Measurements from ENCODE around the gene CDHR4. TPM values are rescaled to one million over a fixed set of nuclear protein-coding genes. Genes with fewer than 3 reads are reported as not detected.

Gene CDHR4
- polyA plus RNA-seq, 3 donors = not detected

GRCh38 chr3:49841806-49842205 is 42.1 kb upstream of the CDHR4 start:
- no peak overlapping the region for H3K4me3 ChIP-seq (replicated peaks in 1 of 3; ENCODE audit: low read depth in 2 of 3, low read length in 3 of 3)
- H3K27ac ChIP-seq (ENCODE audit: low read depth in 1 of 2, low read length in 2 of 2) = no peak overlapping the region
- H2AFZ ChIP-seq (ENCODE audit: insufficient read depth, low read depth, low read length, poor library complexity, severe bottlenecking) = no peak overlapping the region
- no peaks in the 10 kb centered on the region for H3K9me3 Mint-ChIP-seq
- H4K20me1 ChIP-seq (ENCODE audit: insufficient read depth, low read length) = no peaks in the 10 kb centered on the region
- H3K9ac ChIP-seq (ENCODE audit: insufficient read depth, low read length, poor library complexity, severe bottlenecking) = no peak overlapping the region
- peaks cover 19 to 57% of the 10 kb centered on the region in 2 donors for H3K36me3 ChIP-seq (replicated peaks in 1 of 2; ENCODE audit: control insufficient read depth in 1 of 2, insufficient read depth in 2 of 2, low read length in 2 of 2)
- TF ChIP-seq CTCF (IDR thresholded peaks at IDR 0.05) = no peak
- H3K4me2 ChIP-seq (replicated peaks; ENCODE audit: extremely low read depth, low read length, poor library complexity, severe bottlenecking) = no peak overlapping the region
- intact Hi-C loops (cut with micrococcal nuclease) = no loop called here
- H3K4me1 ChIP-seq (ENCODE audit: control insufficient read depth in 1 of 2, insufficient read depth in 2 of 2, low read length in 2 of 2) = no peaks in the 10 kb centered on the region
- 88% methylated on average over 1 of the region's 7 CpGs for WGBS (ENCODE audit: insufficient coverage)
- H3K9me3 ChIP-seq (replicated peaks in 1 of 2; ENCODE audit: control insufficient read depth in 1 of 2, insufficient read depth in 1 of 2, low read length in 2 of 2) = no peaks in the 10 kb centered on the region
- H3K27me3 Mint-ChIP-seq (ENCODE audit: low read depth in 3 of 3) = peaks cover 0 to 1% (median 0%) of the 10 kb centered on the region in 3 donors
- no peak overlapping the region for H3K4me3 Mint-ChIP-seq
- no peaks in the 10 kb centered on the region for H3K4me1 Mint-ChIP-seq
- no peak overlapping the region for H3K27ac Mint-ChIP-seq
- DNase-seq = no peak
- H3K79me2 ChIP-seq (ENCODE audit: insufficient read depth, low read length) = no peaks in the 10 kb centered on the region
- peaks cover 32 to 59% of the 10 kb centered on the region in 2 donors for H3K36me3 Mint-ChIP-seq
- no peaks in the 10 kb centered on the region for H3K27me3 ChIP-seq (ENCODE audit: control insufficient read depth in 2 of 2, insufficient read depth in 2 of 2, low read length in 2 of 2)

- no peaks in the 10 kb centered on the region for H3K79me2 ChIP-seq (ENCODE audit: insufficient read depth, low read length)
- no peak for DNase-seq
- H3K9me3 Mint-ChIP-seq = no peaks in the 10 kb centered on the region
- H3K36me3 ChIP-seq (replicated peaks in 1 of 2; ENCODE audit: control insufficient read depth in 1 of 2, insufficient read depth in 2 of 2, low read length in 2 of 2) = peaks cover 15 to 52% of the 10 kb centered on the region in 2 donors
- peaks cover 0 to 1% (median 0%) of the 10 kb centered on the region in 3 donors for H3K27me3 Mint-ChIP-seq (ENCODE audit: low read depth in 3 of 3)
- H3K27ac Mint-ChIP-seq = no peak overlapping the region
- no peak overlapping the region for H2AFZ ChIP-seq (ENCODE audit: insufficient read depth, low read depth, low read length, poor library complexity, severe bottlenecking)
- H3K4me3 ChIP-seq (replicated peaks in 1 of 3; ENCODE audit: low read depth in 2 of 3, low read length in 3 of 3) = no peak overlapping the region
- intact Hi-C loops (cut with micrococcal nuclease) = no loop called here
- no peak for TF ChIP-seq CTCF (IDR thresholded peaks at IDR 0.05)
- no peaks in the 10 kb centered on the region for H3K27me3 ChIP-seq (ENCODE audit: control insufficient read depth in 2 of 2, insufficient read depth in 2 of 2, low read length in 2 of 2)
- no peak overlapping the region for H3K27ac ChIP-seq (ENCODE audit: low read depth in 1 of 2, low read length in 2 of 2)
- H4K20me1 ChIP-seq (ENCODE audit: insufficient read depth, low read length) = no peaks in the 10 kb centered on the region
- H3K4me1 ChIP-seq (ENCODE audit: control insufficient read depth in 1 of 2, insufficient read depth in 2 of 2, low read length in 2 of 2) = no peaks in the 10 kb centered on the region
- H3K9me3 ChIP-seq (replicated peaks in 1 of 2; ENCODE audit: control insufficient read depth in 1 of 2, insufficient read depth in 1 of 2, low read length in 2 of 2) = no peaks in the 10 kb centered on the region
- H3K36me3 Mint-ChIP-seq = peaks cover 28 to 56% of the 10 kb centered on the region in 2 donors
- no peak overlapping the region for H3K4me3 Mint-ChIP-seq
- no peaks in the 10 kb centered on the region for H3K4me1 Mint-ChIP-seq
- H3K4me2 ChIP-seq (replicated peaks; ENCODE audit: extremely low read depth, low read length, poor library complexity, severe bottlenecking) = no peak overlapping the region
- no peak overlapping the region for H3K9ac ChIP-seq (ENCODE audit: insufficient read depth, low read length, poor library complexity, severe bottlenecking)
Observed at GRCh38 chr3:49841126-49841696, 41.5 kb upstream of the CDHR4 start.

Measured in CD14-positive monocyte (primary cell).